Measurements from ENCODE around the gene GCSH.

Gene GCSH

DNA sequence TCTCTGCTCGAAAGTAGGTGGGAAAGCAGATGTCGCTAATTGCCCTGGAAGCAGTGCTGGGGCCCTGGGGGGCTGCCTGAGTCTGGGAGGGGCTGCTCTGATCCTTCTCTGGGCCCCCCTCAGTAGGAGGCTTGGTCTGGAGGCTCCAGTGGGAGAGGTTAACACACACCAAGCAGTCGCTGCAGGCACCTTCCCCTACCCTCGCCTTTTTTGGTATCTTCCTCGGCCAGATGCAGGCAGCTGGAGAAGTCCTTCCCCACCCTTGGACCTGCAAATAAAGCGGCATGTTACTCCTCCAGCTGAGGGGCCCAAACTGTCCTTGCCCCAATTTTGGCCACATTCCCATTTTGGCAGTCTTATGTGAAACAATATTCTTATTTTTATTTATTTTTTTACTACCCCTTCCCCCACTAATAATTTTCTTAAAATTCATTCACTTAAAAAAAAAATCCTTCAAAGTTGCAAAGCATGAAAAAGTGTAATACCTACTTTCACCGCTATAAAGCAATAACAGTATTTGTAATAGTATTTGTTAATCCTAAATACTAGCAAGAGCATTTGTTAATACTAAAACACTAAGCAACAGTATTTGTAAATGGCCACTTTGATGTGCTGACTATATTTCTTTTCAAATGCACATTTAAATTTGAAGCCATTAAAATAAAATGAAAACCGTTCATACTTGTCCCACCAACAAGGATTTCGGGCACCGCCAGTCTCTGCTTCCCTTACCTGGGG, 34.2 kb downstream of the GCSH start:
- Histone ChIP-seq H3K4me1 (ENCODE audit: control insufficient read depth, insufficient read depth, low read depth, low read length) (no peaks in the 10 kb centered on the region), H4K91ac (ENCODE audit: low read length) (no peak overlapping the region), H3K14ac (ENCODE audit: low read length in 2 of 2) (no peak overlapping the region), H2AFZ (ENCODE audit: low read depth, low read length) (no peak overlapping the region), H2BK120ac (ENCODE audit: low read depth, low read length) (no peak overlapping the region), H3K4me3 (ENCODE audit: insufficient read depth in 1 of 2, low read depth in 1 of 2, low read length in 2 of 2) (no peak overlapping the region), H3K36me3 (ENCODE audit: control insufficient read depth in 1 of 2, insufficient read depth in 2 of 2, low read depth in 1 of 2, low read length in 2 of 2) (peaks cover 0 to 3% of the 10 kb centered on the region in 2 experiments), H2BK12ac (ENCODE audit: low read length in 2 of 2) (no peak overlapping the region), H3K18ac (ENCODE audit: low read depth in 1 of 2, low read length in 2 of 2) (no peak overlapping the region), H3K27ac (ENCODE audit: low read length, poor library complexity, severe bottlenecking) (no peak overlapping the region), H3K79me1 (replicated peaks; ENCODE audit: low read length, poor library complexity, severe bottlenecking) (no peaks in the 10 kb centered on the region), H3K27me3 (ENCODE audit: control insufficient read depth in 1 of 2, insufficient read depth in 1 of 2, low read length in 2 of 2) (no peaks in the 10 kb centered on the region), H4K8ac (ENCODE audit: low read length) (no peak overlapping the region), H3K23ac (ENCODE audit: low read length in 2 of 2) (no peak overlapping the region), H2AK5ac (ENCODE audit: low read length, severe bottlenecking) (no peak overlapping the region), H2BK5ac (ENCODE audit: low read depth, low read length, poor library complexity, severe bottlenecking) (no peak overlapping the region), H3K4me2 (ENCODE audit: low read length, poor library complexity, severe bottlenecking) (no peak overlapping the region), H3K9ac (ENCODE audit: low read length) (no peak overlapping the region), H3K9me3 (ENCODE audit: control insufficient read depth, low read length) (no peaks in the 10 kb centered on the region), H3K4ac (ENCODE audit: low read depth in 1 of 2, low read length in 2 of 2) (no peak overlapping the region), H2BK15ac (ENCODE audit: low read depth, poor library complexity, severe bottlenecking) (no peak overlapping the region)
- 92% methylated on average over 9 of the region's 10 CpGs for WGBS
- DNase-seq = no peak

DNA sequence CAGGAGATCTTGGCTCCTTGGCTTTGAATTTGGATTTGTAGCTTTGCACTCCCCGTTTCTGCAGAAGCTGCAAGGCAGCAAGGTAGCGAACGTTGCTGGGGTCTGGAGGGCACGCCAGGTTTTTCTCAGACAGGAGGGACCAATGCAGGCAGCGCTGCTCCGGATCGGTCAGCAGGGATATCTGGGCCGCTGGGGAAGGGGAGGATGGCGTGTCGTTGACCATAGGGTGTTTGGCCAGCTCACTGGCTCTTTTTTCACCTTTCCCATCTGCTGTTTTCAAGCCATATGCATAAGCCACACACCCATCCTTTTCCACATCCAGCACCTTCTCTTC, 34.9 kb downstream of the GCSH start:
- Histone ChIP-seq H3K4me3 (ENCODE audit: insufficient read depth in 1 of 2, low read depth in 1 of 2, low read length in 2 of 2) (no peak overlapping the region), H3K23ac (ENCODE audit: low read length in 2 of 2) (no peak overlapping the region), H3K4ac (ENCODE audit: low read depth in 1 of 2, low read length in 2 of 2) (no peak overlapping the region), H4K8ac (ENCODE audit: low read length) (no peak overlapping the region), H2AFZ (ENCODE audit: low read depth, low read length) (no peak overlapping the region), H2BK15ac (ENCODE audit: low read depth, poor library complexity, severe bottlenecking) (no peak overlapping the region), H3K79me1 (replicated peaks; ENCODE audit: low read length, poor library complexity, severe bottlenecking) (no peaks in the 10 kb centered on the region), H2BK120ac (ENCODE audit: low read depth, low read length) (no peak overlapping the region), H3K9me3 (ENCODE audit: control insufficient read depth, low read length) (no peaks in the 10 kb centered on the region), H3K27ac (ENCODE audit: low read length, poor library complexity, severe bottlenecking) (no peak overlapping the region), H2BK12ac (ENCODE audit: low read length in 2 of 2) (no peak overlapping the region), H3K27me3 (ENCODE audit: control insufficient read depth in 1 of 2, insufficient read depth in 1 of 2, low read length in 2 of 2) (no peaks in the 10 kb centered on the region), H3K18ac (ENCODE audit: low read depth in 1 of 2, low read length in 2 of 2) (no peak overlapping the region), H2BK5ac (ENCODE audit: low read depth, low read length, poor library complexity, severe bottlenecking) (no peak overlapping the region), H3K14ac (ENCODE audit: low read length in 2 of 2) (no peak overlapping the region), H3K4me1 (ENCODE audit: control insufficient read depth, insufficient read depth, low read depth, low read length) (no peaks in the 10 kb centered on the region), H3K9ac (ENCODE audit: low read length) (no peak overlapping the region), H2AK5ac (ENCODE audit: low read length, severe bottlenecking) (no peak overlapping the region), H3K4me2 (ENCODE audit: low read length, poor library complexity, severe bottlenecking) (no peak overlapping the region), H4K91ac (ENCODE audit: low read length) (no peak overlapping the region), H3K36me3 (ENCODE audit: control insufficient read depth in 1 of 2, insufficient read depth in 2 of 2, low read depth in 1 of 2, low read length in 2 of 2) (peaks cover 0 to 3% of the 10 kb centered on the region in 2 experiments)
- 95% methylated on average over 8 of the region's 10 CpGs for WGBS
- no peak for DNase-seq

DNA sequence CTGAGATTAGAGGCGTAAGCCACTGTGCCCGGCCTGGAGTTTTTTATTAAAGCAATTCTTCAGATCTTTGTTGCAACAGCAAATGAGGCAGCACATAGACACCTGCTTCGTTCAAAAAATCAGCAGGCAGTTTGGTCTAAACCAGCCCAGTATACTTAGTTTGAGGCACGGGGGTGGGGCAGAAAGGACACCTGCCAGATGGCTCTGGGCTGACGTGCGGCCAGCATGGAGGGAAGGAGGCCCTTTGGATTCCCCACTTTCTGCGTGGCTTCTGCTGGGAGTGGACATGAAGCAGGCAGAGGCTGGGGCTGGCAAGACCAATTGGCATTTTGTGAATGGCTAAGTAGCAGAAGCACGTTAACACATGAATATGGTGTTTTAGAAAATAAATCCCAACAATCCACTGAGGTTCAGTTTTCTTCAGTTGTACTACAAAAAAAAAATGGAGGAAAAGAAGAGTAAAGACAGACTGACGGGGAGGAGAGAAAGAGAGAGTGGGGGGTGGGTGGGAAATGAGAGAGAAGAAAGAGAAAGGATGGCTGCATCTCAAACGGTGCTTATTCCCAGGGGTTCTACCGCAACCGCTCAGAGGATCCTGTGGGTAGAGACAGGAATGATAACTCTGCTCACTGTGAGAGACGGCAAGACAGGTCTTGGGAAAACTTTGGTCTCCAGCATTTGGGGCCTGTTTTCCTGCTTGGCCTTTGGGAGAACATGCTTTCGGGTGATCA, 35.5 kb downstream of the GCSH start:
- Histone ChIP-seq H2BK12ac (ENCODE audit: low read length in 2 of 2) (no peak overlapping the region), H3K4me1 (ENCODE audit: control insufficient read depth, insufficient read depth, low read depth, low read length) (no peaks in the 10 kb centered on the region), H3K23ac (ENCODE audit: low read length in 2 of 2) (no peak overlapping the region), H3K36me3 (ENCODE audit: control insufficient read depth in 1 of 2, insufficient read depth in 2 of 2, low read depth in 1 of 2, low read length in 2 of 2) (peaks cover 0 to 3% of the 10 kb centered on the region in 2 experiments), H3K27ac (ENCODE audit: low read length, poor library complexity, severe bottlenecking) (no peak overlapping the region), H3K4ac (ENCODE audit: low read depth in 1 of 2, low read length in 2 of 2) (no peak overlapping the region), H3K4me2 (ENCODE audit: low read length, poor library complexity, severe bottlenecking) (no peak overlapping the region), H2BK5ac (ENCODE audit: low read depth, low read length, poor library complexity, severe bottlenecking) (no peak overlapping the region), H3K79me1 (replicated peaks; ENCODE audit: low read length, poor library complexity, severe bottlenecking) (no peaks in the 10 kb centered on the region), H3K9ac (ENCODE audit: low read length) (no peak overlapping the region), H2AFZ (ENCODE audit: low read depth, low read length) (no peak overlapping the region), H4K8ac (ENCODE audit: low read length) (no peak overlapping the region), H2AK5ac (ENCODE audit: low read length, severe bottlenecking) (no peak overlapping the region), H4K91ac (ENCODE audit: low read length) (no peak overlapping the region), H2BK15ac (ENCODE audit: low read depth, poor library complexity, severe bottlenecking) (no peak overlapping the region), H3K27me3 (ENCODE audit: control insufficient read depth in 1 of 2, insufficient read depth in 1 of 2, low read length in 2 of 2) (no peaks in the 10 kb centered on the region), H3K4me3 (ENCODE audit: insufficient read depth in 1 of 2, low read depth in 1 of 2, low read length in 2 of 2) (no peak overlapping the region), H3K9me3 (ENCODE audit: control insufficient read depth, low read length) (no peaks in the 10 kb centered on the region), H3K14ac (ENCODE audit: low read length in 2 of 2) (no peak overlapping the region), H2BK120ac (ENCODE audit: low read depth, low read length) (no peak overlapping the region), H3K18ac (ENCODE audit: low read depth in 1 of 2, low read length in 2 of 2) (no peak overlapping the region)
- WGBS = 96% methylated on average over 14 of the region's 14 CpGs
- DNase-seq = no peak

DNA sequence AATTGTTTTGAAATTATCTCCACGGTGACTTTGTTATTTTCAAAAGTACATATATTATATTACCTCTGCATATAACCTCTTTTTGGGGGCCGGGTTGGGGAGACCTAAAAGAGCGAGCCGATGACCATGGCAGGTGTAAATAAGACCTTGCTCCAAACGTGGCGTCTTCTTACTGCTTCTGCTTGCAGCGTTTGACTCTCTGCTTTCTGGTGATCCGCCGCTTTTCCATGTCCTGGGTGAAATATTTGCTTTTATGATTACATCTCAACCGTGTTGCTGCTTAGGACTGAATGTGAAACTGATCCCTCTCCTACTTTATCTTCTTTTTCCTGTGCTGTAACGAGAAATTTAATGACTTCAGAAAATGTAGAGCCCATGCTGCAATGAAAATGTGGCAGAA, 42.4 kb downstream of the GCSH start:
- Histone ChIP-seq H4K8ac (ENCODE audit: low read length) (no peak overlapping the region), H3K79me1 (replicated peaks; ENCODE audit: low read length, poor library complexity, severe bottlenecking) (no peaks in the 10 kb centered on the region), H3K27ac (ENCODE audit: low read length, poor library complexity, severe bottlenecking) (no peak overlapping the region), H3K9ac (ENCODE audit: low read length) (no peak overlapping the region), H3K4me1 (ENCODE audit: control insufficient read depth, insufficient read depth, low read depth, low read length) (no peaks in the 10 kb centered on the region), H3K4me2 (ENCODE audit: low read length, poor library complexity, severe bottlenecking) (no peak overlapping the region), H3K4me3 (ENCODE audit: insufficient read depth in 1 of 2, low read depth in 1 of 2, low read length in 2 of 2) (no peak overlapping the region), H2BK15ac (ENCODE audit: low read depth, poor library complexity, severe bottlenecking) (no peak overlapping the region), H4K91ac (ENCODE audit: low read length) (no peak overlapping the region), H3K9me3 (ENCODE audit: control insufficient read depth, low read length) (peaks cover 17% of the 10 kb centered on the region), H2AFZ (ENCODE audit: low read depth, low read length) (no peak overlapping the region), H3K27me3 (ENCODE audit: control insufficient read depth in 1 of 2, insufficient read depth in 1 of 2, low read length in 2 of 2) (no peaks in the 10 kb centered on the region), H2AK5ac (ENCODE audit: low read length, severe bottlenecking) (no peak overlapping the region), H3K23ac (ENCODE audit: low read length in 2 of 2) (no peak overlapping the region), H2BK5ac (ENCODE audit: low read depth, low read length, poor library complexity, severe bottlenecking) (no peak overlapping the region), H3K14ac (ENCODE audit: low read length in 2 of 2) (no peak overlapping the region), H3K18ac (ENCODE audit: low read depth in 1 of 2, low read length in 2 of 2) (no peak overlapping the region), H2BK12ac (ENCODE audit: low read length in 2 of 2) (no peak overlapping the region), H3K36me3 (ENCODE audit: control insufficient read depth in 1 of 2, insufficient read depth in 2 of 2, low read depth in 1 of 2, low read length in 2 of 2) (no peaks in the 10 kb centered on the region), H3K4ac (ENCODE audit: low read depth in 1 of 2, low read length in 2 of 2) (no peak overlapping the region), H2BK120ac (ENCODE audit: low read depth, low read length) (no peak overlapping the region)
- DNase-seq = no peak
- WGBS = 90% methylated on average over 10 of the region's 11 CpGs
